Suprapubic skin (tissue), 4 donors: ENCODE results near the gene CEACAM16. TPM values are rescaled to one million over a fixed set of nuclear protein-coding genes. Genes with fewer than 3 reads are reported as not detected.
A peak's percentile ranks its signal among the peaks of the same experiment; 100 is the strongest.

ENCODE experiments used
- DNase-seq, 2 donors: peaks; one replicate each; pipeline ENCODE4 v3.0.0-alpha.2; 2019; ENCODE audit warnings: low spot score in 2 of 2
- H3K27ac ChIP-seq: fragments of 200-600 bp; sonication (generic); one replicate; pipeline ENCODE4 v1.5.1; 2019
- H3K27me3 ChIP-seq: fragments of 200-600 bp; sonication (generic); one replicate; pipeline ENCODE4 v1.5.1; 2019
- H3K36me3 ChIP-seq: fragments of 200-600 bp; sonication (generic); one replicate; pipeline ENCODE4 v1.5.1; 2019
- H3K4me1 ChIP-seq: fragments of 200-600 bp; sonication (generic); one replicate; pipeline ENCODE4 v1.5.1; 2019
- H3K4me3 ChIP-seq: fragments of 200-600 bp; sonication (generic); one replicate; pipeline ENCODE4 v1.5.1; 2019; ENCODE audit warnings: mild to moderate bottlenecking
- H3K9me3 ChIP-seq: fragments of 200-600 bp; sonication (generic); one replicate; pipeline ENCODE4 v1.5.1; 2019
- CTCF ChIP-seq, 2 donors: fragments of 200-600 bp in 1 of 2; fragments of 450-650 bp in 1 of 2; sonication (generic) in 1 of 2; IDR thresholded peaks; one replicate each; pipeline ENCODE4 v1.5.1; 2016 to 2019; ENCODE audit warnings: antibody characterized with exemption in 2 of 2, mild to moderate bottlenecking in 1 of 2, moderate library complexity in 1 of 2
- EP300 ChIP-seq: sonication (generic); formaldehyde crosslinking; IDR thresholded peaks from one replicate; pipeline ENCODE4 v1.6.1; 2017; ENCODE audit warnings: antibody characterized with exemption
- POLR2A ChIP-seq, 2 donors: fragments of 450-650 bp; IDR thresholded peaks; one replicate each; pipeline ENCODE4 v1.6.1; 2017; ENCODE audit warnings: antibody characterized with exemption in 2 of 2, mild to moderate bottlenecking in 2 of 2, moderate library complexity in 2 of 2
- POLR2AphosphoS5 ChIP-seq, 3 donors: sonication (generic); formaldehyde crosslinking; IDR thresholded peaks; one replicate each; pipeline ENCODE4 v1.6.1; 2017; ENCODE audit warnings: antibody characterized with exemption in 3 of 3
- WGBS: methylation state at CpG from one replicate; pipeline ENCODE4 v1.1.5; 2018; 5-methylcytosine and 5-hydroxymethylcytosine counted together
- total RNA-seq, 4 donors: library from RNA; depleted of rRNA; stranded (reverse); fragments of >200 nt; gene quantifications; one replicate each; pipeline ENCODE4 v1.1.0, GENCODE V29; 2016

Gene CEACAM16
- total RNA-seq, 4 donors from 2014 or later, result not detected

DNA sequence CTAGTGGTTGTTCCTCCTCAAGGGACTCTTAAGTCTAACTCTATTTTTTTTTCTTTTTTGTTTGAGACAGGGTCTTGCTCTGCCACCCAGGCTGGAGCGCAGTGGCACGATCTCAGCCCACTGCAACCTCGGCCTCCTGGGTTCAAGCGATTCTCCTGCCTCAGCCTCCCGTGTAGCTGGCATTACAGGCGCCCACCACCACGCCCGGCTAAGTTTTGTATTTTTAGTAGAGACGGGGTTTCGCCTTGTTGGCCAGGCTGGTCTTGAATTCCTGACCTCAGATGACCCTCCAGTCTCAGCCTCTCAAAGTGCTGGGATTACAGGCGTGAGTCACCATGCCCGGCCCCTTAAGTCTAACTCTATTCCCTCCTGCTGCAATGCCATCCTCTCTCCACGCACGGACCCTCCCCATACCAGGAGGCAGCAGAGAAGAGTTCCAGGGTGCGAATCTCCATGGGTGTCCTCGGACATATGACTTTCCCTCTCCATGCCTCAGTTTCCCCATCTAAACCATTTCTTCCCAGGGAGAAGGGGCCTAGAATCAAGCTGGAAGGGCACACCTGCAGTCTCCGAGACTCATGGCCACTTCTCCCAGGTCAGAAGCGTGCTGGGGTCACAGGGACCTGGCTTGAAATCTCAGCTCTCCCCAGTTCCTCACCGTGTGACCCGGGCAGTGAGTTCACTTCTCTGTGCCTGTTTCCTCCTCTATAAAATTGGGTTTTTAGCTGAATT is 43.5 kb downstream of the CEACAM16 start:
- Histone ChIP-seq H3K9me3 (no peaks in the 10 kb centered on the region), H3K4me3 (no peak overlapping the region), H3K27ac (peak overlapping the region; percentile 84), H3K27me3 (no peaks in the 10 kb centered on the region), H3K36me3 (no peaks in the 10 kb centered on the region), H3K4me1 (peaks cover 87% of the 10 kb centered on the region)
- 47% methylated on average over 19 of the region's 20 CpGs for WGBS
- DNase-seq, result no peak
- no peak for TF ChIP-seq POLR2AphosphoS5 (IDR thresholded peaks at IDR 0.05)
- TF ChIP-seq EP300, result no peak
- no peak for TF ChIP-seq CTCF (IDR thresholded peaks at IDR 0.05)
- TF ChIP-seq POLR2A (IDR thresholded peaks at IDR 0.05), result no peak

DNA sequence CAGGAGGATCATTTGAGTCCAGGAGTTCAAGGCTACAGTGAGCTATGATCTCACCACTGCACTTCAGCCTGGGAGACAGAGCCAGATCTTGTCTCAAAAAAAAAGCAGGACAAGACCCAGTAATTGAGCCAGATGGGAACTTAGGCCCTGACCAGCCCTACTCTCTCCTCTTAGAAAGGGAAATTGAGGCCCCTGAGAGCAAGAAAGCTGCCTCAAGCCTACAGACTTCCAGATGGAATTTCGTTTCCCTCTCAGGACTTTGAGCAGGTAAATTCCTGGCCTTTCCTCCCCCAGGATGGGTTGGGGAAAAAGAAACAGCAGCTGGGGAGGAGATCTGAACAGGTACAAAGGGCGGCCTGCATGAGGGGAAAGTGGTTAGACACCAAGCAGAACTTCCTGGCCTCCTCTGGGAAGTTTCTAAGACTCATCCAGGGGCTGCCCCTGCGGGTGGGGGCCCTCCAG is 46.0 kb downstream of the CEACAM16 start:
- no peak for DNase-seq
- Histone ChIP-seq H3K36me3 (no peaks in the 10 kb centered on the region), H3K27me3 (no peaks in the 10 kb centered on the region), H3K4me3 (no peak overlapping the region), H3K4me1 (peaks cover 81% of the 10 kb centered on the region), H3K9me3 (no peaks in the 10 kb centered on the region), H3K27ac (peak overlapping the region; percentile 96)
- TF ChIP-seq POLR2A (IDR thresholded peaks at IDR 0.05) (no peak), POLR2AphosphoS5 (IDR thresholded peaks at IDR 0.05) (no peak), CTCF (IDR thresholded peaks at IDR 0.05) (no peak), EP300 (no peak)
- WGBS, result 57% methylated on average over 2 of the region's 3 CpGs

- no peak overlapping the region for H3K4me3 ChIP-seq
These were observed 46.4 kb downstream of the CEACAM16 start for GRCh38 chr19:44745341-44745831.

DNA sequence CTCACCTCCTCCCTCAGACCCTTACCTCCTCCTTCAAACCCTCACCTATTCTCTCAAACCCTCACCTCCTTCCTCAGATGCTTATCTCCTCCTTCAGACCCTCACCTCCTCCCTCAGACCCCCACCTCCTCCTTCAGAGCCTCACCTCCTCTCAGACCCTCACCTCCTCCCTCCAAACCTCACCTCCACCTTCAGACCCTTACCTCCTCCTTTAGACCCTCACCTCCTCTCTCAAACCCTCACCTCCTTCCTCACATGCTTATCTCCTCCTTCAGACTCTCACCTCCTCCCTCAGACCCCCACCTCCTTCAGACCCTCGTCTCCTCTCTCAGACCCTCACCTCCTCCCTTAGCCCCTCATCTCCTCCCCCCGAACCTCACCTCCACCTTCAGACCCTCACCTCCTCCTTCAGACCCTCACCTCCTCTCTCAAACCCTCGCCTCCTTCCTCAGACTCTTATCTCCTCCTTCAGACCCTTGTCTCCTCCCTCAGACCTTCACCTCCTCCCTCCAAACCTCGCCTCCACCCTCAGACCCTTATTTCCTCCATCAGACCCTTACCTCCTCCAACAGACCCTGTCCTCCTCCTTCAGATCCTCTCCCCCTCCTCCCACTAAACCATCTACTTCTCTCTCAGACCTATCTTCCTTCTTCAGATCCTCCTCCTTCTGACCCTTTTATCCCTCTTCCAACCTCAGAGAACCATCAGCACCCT is 47.1 kb downstream of the CEACAM16 start:
- TF ChIP-seq POLR2AphosphoS5 (IDR thresholded peaks at IDR 0.05) (no peak), POLR2A (IDR thresholded peaks at IDR 0.05) (no peak), EP300 (no peak), CTCF (IDR thresholded peaks at IDR 0.05) (no peak)
- Histone ChIP-seq H3K4me1 (peaks cover 85% of the 10 kb centered on the region), H3K9me3 (no peaks in the 10 kb centered on the region), H3K27me3 (no peaks in the 10 kb centered on the region), H3K27ac (peak overlapping the region; percentile 96), H3K36me3 (peaks cover 1% of the 10 kb centered on the region), H3K4me3 (no peak overlapping the region)
- no peak for DNase-seq
- 79% methylated on average over 4 of the region's 4 CpGs for WGBS

More at GRCh38 chr19:44745341-44745831, 46.4 kb downstream of the CEACAM16 start:
- Histone ChIP-seq H3K4me1 (peaks cover 85% of the 10 kb centered on the region), H3K27me3 (no peaks in the 10 kb centered on the region), H3K36me3 (no peaks in the 10 kb centered on the region), H3K27ac (peak overlapping the region; percentile 96), H3K9me3 (no peaks in the 10 kb centered on the region)
- no peak for TF ChIP-seq POLR2AphosphoS5 (IDR thresholded peaks at IDR 0.05)
- no peak for TF ChIP-seq CTCF (IDR thresholded peaks at IDR 0.05)
- peak in 1 of 2 donors; percentile 25 for TF ChIP-seq POLR2A (IDR thresholded peaks at IDR 0.05)
- TF ChIP-seq EP300, result no peak
- peak; percentile 87 to 90 for DNase-seq
- WGBS, result 11% methylated on average over 5 of the region's 10 CpGs

- peak overlapping the region; percentile 96 for H3K27ac ChIP-seq
- peaks cover 85% of the 10 kb centered on the region for H3K4me1 ChIP-seq
- TF ChIP-seq POLR2AphosphoS5 (IDR thresholded peaks at IDR 0.05) (no peak), EP300 (no peak), POLR2A (IDR thresholded peaks at IDR 0.05) (no peak), CTCF (IDR thresholded peaks at IDR 0.05) (no peak)
- no peaks in the 10 kb centered on the region for H3K9me3 ChIP-seq
- H3K27me3 ChIP-seq, result no peaks in the 10 kb centered on the region
- H3K36me3 ChIP-seq, result peaks cover 6% of the 10 kb centered on the region
- H3K4me3 ChIP-seq, result no peak overlapping the region
- no peak for DNase-seq
- 64% methylated on average over 5 of the region's 5 CpGs for WGBS
These were observed 47.6 kb downstream of the CEACAM16 start for GRCh38 chr19:44746616-44746945.
